AG09309 (cell line): ENCODE data around the gene EGFR.
A peak's percentile ranks its signal among the peaks of the same experiment; 100 is the strongest.

Experiments
- DNase-seq: peaks from one replicate; pipeline ENCODE4 v3.0.0-alpha.2; 2010; ENCODE audit warnings: low read depth
- H3K4me3 ChIP-seq: 2 replicates; pipeline ENCODE4 v1.5.1; 2011; ENCODE audit warnings: mild to moderate bottlenecking, low read depth, low read length, moderate library complexity; ENCODE audit not compliant: control insufficient read depth
- CTCF ChIP-seq: IDR thresholded peaks from 2 replicates; pipeline ENCODE4 v1.5.1; 2011; ENCODE audit warnings: mild to moderate bottlenecking, low read depth, low read length, inconsistent platforms; ENCODE audit not compliant: insufficient read depth, control insufficient read depth; ENCODE audit errors: missing control alignments

EGFR gene

GRCh38 chr7:55245271-55245723 lies 226.5 kb downstream of the EGFR start:
- no peak overlapping the region for H3K4me3 ChIP-seq
- no peak for TF ChIP-seq CTCF
- DNase-seq, result peak; percentile 78

GRCh38 chr7:55246171-55246570 lies 227.4 kb downstream of the EGFR start:
- DNase-seq, result no peak
- no peak for TF ChIP-seq CTCF
- H3K4me3 ChIP-seq, result no peak overlapping the region

- TF ChIP-seq CTCF, result no peak
- no peak for DNase-seq
- no peak overlapping the region for H3K4me3 ChIP-seq
These were observed 228.6 kb downstream of the EGFR start for GRCh38 chr7:55247428-55247827.

- no peak overlapping the region for H3K4me3 ChIP-seq
- DNase-seq, result no peak
- no peak for TF ChIP-seq CTCF
These were observed 229.7 kb downstream of the EGFR start for GRCh38 chr7:55248526-55248925.

GRCh38 chr7:55249332-55249731 lies 230.5 kb downstream of the EGFR start:
- no peak for TF ChIP-seq CTCF
- no peak overlapping the region for H3K4me3 ChIP-seq
- DNase-seq, result no peak

- peak; percentile 56 for TF ChIP-seq CTCF
- DNase-seq, result no peak
- H3K4me3 ChIP-seq, result no peak overlapping the region
These were observed 231.5 kb downstream of the EGFR start for GRCh38 chr7:55250313-55250712.

- no peak overlapping the region for H3K4me3 ChIP-seq
- DNase-seq, result no peak
- no peak for TF ChIP-seq CTCF
These were observed 232.5 kb downstream of the EGFR start for GRCh38 chr7:55251313-55251712.
